ENCODE data around the gene PCDHGA5. TPM values are rescaled to one million over a fixed set of nuclear protein-coding genes. Genes with fewer than 3 reads are reported as not detected.

The PCDHGA5 gene
- total RNA-seq (2021; fragmentation: NEBNext Ultra II Directional; extraction: Animal tissue kit (Norgen Biotek cat#: 25700)) (1.0 and 1.3 TPM in 2 replicates), polyA plus RNA-seq (2011; rRNA removed) (1.1 TPM in 2 replicates), polyA minus RNA-seq (2011; rRNA and poly(A)+ RNA removed) (5.3 and 5.6 TPM in 2 replicates)
- polyA plus RNA-seq (2011; cell fraction: cytosol; rRNA removed): 0.67 TPM
- 8.5 TPM for polyA plus RNA-seq (2011; cell fraction: nucleus; rRNA removed)
- polyA plus RNA-seq (2012, experiment 1 of 2): 0.46 to 0.74 TPM (median 0.51 TPM) in 4 replicates
- polyA plus RNA-seq (2012, experiment 2 of 2): not detected
- 0.55 TPM for polyA plus RNA-seq (2013, experiment 1 of 2)
- 0.35 TPM for polyA plus RNA-seq (2013, experiment 2 of 2)
- 1.6 TPM for polyA minus RNA-seq (2011; cell fraction: cytosol; rRNA and poly(A)+ RNA removed)
- 22.0 TPM for polyA minus RNA-seq (2011; cell fraction: nucleus; rRNA and poly(A)+ RNA removed)
- long read RNA-seq, experiment 1: 0 reads
- long read RNA-seq, experiment 2: 0 reads

GRCh38 chr5:141363952-141364660 lies at the start of gene PCDHGA5:
TSS of gene PCDHGA5 (plus strand) at chr5:141364162. CDS start at chr5:141364331, 169 bp downstream.
- no peak within 1 kb of the TSS for H4K8ac ChIP-seq (ENCODE audit: extremely low read depth, insufficient read depth, low read length)
- H3K23ac ChIP-seq (ENCODE audit: insufficient read length): no peak within 1 kb of the TSS
- no peaks in the 10 kb centered on the region for H3K79me2 ChIP-seq (ENCODE audit: control insufficient read depth in 1 of 2, insufficient read depth in 2 of 2, low read length in 2 of 2)
- FAIRE-seq (no peak), DNase-seq (ENCODE audit: low read depth in 1 of 2, low spot score in 2 of 2) (no peak)
- H3K23me2 ChIP-seq (ENCODE audit: low read depth, low read length): no peaks in the 10 kb centered on the region
- H2BK15ac ChIP-seq (ENCODE audit: low read length): no peak within 1 kb of the TSS; the same call in 1 of the 2 replicates
- no peak within 1 kb of the TSS for H3K27ac ChIP-seq (ENCODE audit: low read depth, low read length)
- H3K14ac ChIP-seq (ENCODE audit: insufficient read length): no peak within 1 kb of the TSS
- no peak within 1 kb of the TSS for H2BK120ac ChIP-seq (replicated peaks; ENCODE audit: low read depth, low read length)
- H3K18ac ChIP-seq (ENCODE audit: extremely low read depth, low read length): no peak within 1 kb of the TSS
- H3K4me1 ChIP-seq (replicated peaks in 1 of 4; ENCODE audit: control insufficient read depth in 3 of 4, insufficient read depth in 4 of 4, low read length in 3 of 4): peaks cover 0 to 3% (median under 1%) of the 10 kb centered on the region in 4 experiments; a peak in 1 of 7 replicates
- H4K20me1 ChIP-seq (replicated peaks in 1 of 2; ENCODE audit: control insufficient read depth in 1 of 2, insufficient read depth in 2 of 2, low read length in 2 of 2): no peaks in the 10 kb centered on the region
- no peaks in the 10 kb centered on the region for H3K79me1 ChIP-seq (ENCODE audit: low read depth, low read length)
- H2BK5ac ChIP-seq (ENCODE audit: low read depth, low read length): no peak within 1 kb of the TSS
- H4K5ac ChIP-seq (ENCODE audit: insufficient read length, low read depth, low read length): no peak within 1 kb of the TSS
- ChIA-PET POLR2A (ENCODE audit: partially characterized antibody) (interaction anchor here (1.1 to 1.6 kb wide), 2 partner anchors 151 to 197 kb away, joined by 3 read pairs; no protein-coding TSS in a partner anchor), CTCF (ENCODE audit: partially characterized antibody) (interaction anchor here (0.7 to 2.3 kb wide), 23 partner anchors 9 to 203 kb away, joined by 3 to 18 read pairs (median 4); partner anchors contain the start of genes PCDHB14, PCDHB15, PCDHGA10 and PCDHGA11)
- peak within 1 kb of the TSS in 1 of 4 experiments; percentile 40; a peak in 1 of 8 replicates for H3K4me3 ChIP-seq (ENCODE audit: extremely low read depth in 1 of 4, insufficient read depth in 2 of 4, low read depth in 3 of 4, low read length in 4 of 4)
- H2AK5ac ChIP-seq (ENCODE audit: low read depth, low read length): no peak within 1 kb of the TSS
- 94% methylated on average over 30 of the region's 34 CpGs; no CpG with 5 or more reads in 1 of the 2 experiments for WGBS, 2 experiments (ENCODE audit: extremely low coverage in 1 of 2, insufficient coverage in 1 of 2, insufficient read length in 1 of 2, insufficient replicate concordance in 2 of 2, low coverage in 1 of 2, low lambda C conversion rate in 2 of 2, missing lambda C conversion rate in 1 of 2)
- no peak within 1 kb of the TSS for H3K4ac ChIP-seq (replicated peaks; ENCODE audit: insufficient read length, low read depth, low read length)
- TF ChIP-seq RAD21 (IDR thresholded peaks at IDR 0.05 in 1 of 2, conservative IDR thresholded peaks at IDR 0.05 in 1 of 2; ENCODE audit: low read depth in 2 of 2, low read length in 2 of 2) (0 out of 4 replicates have a peak, but pooled peaks of 1 of the 2 experiments have one; percentile 1), SP2 (IDR thresholded peaks at IDR 0.05; ENCODE audit: low read length) (no peak)
- H3K56ac ChIP-seq (replicated peaks; ENCODE audit: insufficient read length, low read depth, low read length): no peak within 1 kb of the TSS
- H3K9me3 ChIP-seq (ENCODE audit: insufficient read depth in 2 of 2, low read depth in 1 of 2, low read length in 1 of 2): peaks cover 43 to 51% of the 10 kb centered on the region in 2 experiments
- H3K27me3 ChIP-seq (replicated peaks in 1 of 4; ENCODE audit: control insufficient read depth in 3 of 4, extremely low read depth in 1 of 4, insufficient read depth in 3 of 4, low read length in 3 of 4): no peaks in the 10 kb centered on the region
- H2AFZ ChIP-seq (ENCODE audit: low read length): no peak within 1 kb of the TSS
- no peak within 1 kb of the TSS for H4K91ac ChIP-seq (replicated peaks; ENCODE audit: insufficient read length, low read length)
- H2BK20ac ChIP-seq (ENCODE audit: low read length): no peak within 1 kb of the TSS
- no peak within 1 kb of the TSS for H3K4me2 ChIP-seq (ENCODE audit: insufficient read depth in 1 of 2, low read depth in 2 of 2, low read length in 2 of 2)
- no peak within 1 kb of the TSS for H2BK12ac ChIP-seq (ENCODE audit: low read depth, low read length)
- H3K9ac ChIP-seq (replicated peaks in 1 of 4; ENCODE audit: extremely low read depth in 1 of 4, low read depth in 3 of 4, low read length in 3 of 4): no peak within 1 kb of the TSS
- H3K36me3 ChIP-seq (ENCODE audit: control insufficient read depth in 2 of 4, insufficient read depth in 4 of 4, low read length in 3 of 4): peaks cover 0 to 8% (median 3%) of the 10 kb centered on the region in 4 experiments; a peak in 3 of 8 replicates

Data from H1 (cell line).